Tibial nerve (tissue), 4 donors: ENCODE data around the gene MAGEC1.

Source experiments
- EP300 ChIP-seq, 2 donors: sonication (generic); formaldehyde crosslinking; IDR thresholded peaks; one replicate each; pipeline ENCODE4 v1.6.1; 2017; ENCODE audit warnings: antibody characterized with exemption in 2 of 2, mild to moderate bottlenecking in 1 of 2
- POLR2A ChIP-seq, 2 donors: fragments of 450-650 bp; IDR thresholded peaks; one replicate each; pipeline ENCODE4 v1.6.1; 2017; ENCODE audit warnings: antibody characterized with exemption in 2 of 2, mild to moderate bottlenecking in 2 of 2, moderate library complexity in 2 of 2
- TF ChIP-seq, protein P1 (sequence below), 5 experiments: fragments of 200-600 bp in 3 of 5; fragments of 450-650 bp in 2 of 5; sonication (generic) in 3 of 5; IDR thresholded peaks; one replicate each; pipeline ENCODE4 v1.5.1; 2016 to 2019; ENCODE audit warnings: antibody characterized with exemption in 5 of 5, mild to moderate bottlenecking in 3 of 5, moderate library complexity in 2 of 5

DNA sequence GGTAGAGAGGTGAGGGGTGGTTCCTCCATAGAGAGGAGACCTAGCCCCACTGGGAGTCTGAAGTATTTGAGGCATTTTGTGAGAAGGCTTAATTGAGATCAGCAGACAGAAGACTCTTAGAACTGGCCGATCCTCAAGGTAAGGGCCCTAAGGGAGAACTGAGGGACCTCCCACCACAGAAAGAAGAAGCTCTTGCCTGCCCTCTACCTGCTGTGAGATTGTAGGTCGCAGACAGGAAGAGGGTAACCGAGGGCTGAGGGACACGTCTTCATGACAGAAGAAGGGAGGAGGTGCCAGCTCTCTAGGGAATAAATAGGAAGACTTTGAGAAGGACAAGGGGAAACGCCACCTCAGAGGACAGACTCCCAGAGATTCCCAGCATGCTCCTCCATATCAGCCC lies 24.1 kb upstream of the MAGEC1 start:
- TF ChIP-seq, protein P1, sequence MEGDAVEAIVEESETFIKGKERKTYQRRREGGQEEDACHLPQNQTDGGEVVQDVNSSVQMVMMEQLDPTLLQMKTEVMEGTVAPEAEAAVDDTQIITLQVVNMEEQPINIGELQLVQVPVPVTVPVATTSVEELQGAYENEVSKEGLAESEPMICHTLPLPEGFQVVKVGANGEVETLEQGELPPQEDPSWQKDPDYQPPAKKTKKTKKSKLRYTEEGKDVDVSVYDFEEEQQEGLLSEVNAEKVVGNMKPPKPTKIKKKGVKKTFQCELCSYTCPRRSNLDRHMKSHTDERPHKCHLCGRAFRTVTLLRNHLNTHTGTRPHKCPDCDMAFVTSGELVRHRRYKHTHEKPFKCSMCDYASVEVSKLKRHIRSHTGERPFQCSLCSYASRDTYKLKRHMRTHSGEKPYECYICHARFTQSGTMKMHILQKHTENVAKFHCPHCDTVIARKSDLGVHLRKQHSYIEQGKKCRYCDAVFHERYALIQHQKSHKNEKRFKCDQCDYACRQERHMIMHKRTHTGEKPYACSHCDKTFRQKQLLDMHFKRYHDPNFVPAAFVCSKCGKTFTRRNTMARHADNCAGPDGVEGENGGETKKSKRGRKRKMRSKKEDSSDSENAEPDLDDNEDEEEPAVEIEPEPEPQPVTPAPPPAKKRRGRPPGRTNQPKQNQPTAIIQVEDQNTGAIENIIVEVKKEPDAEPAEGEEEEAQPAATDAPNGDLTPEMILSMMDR (IDR thresholded peaks at IDR 0.05) = no peak
- TF ChIP-seq POLR2A (IDR thresholded peaks at IDR 0.05) = no peak
- no peak for TF ChIP-seq EP300 (IDR thresholded peaks at IDR 0.05)
